ENCODE results near the gene ERVW-1. TPM values are rescaled to one million over a fixed set of nuclear protein-coding genes. Genes with fewer than 3 reads are reported as not detected.
"Not testable (repeated sequence)": the region's sequence is repeated elsewhere in the genome, so short reads cannot be mapped to it uniquely, and the experiment has no call there.

ERVW-1 gene
- total RNA-seq, 1 donor from 2014 or later, result 0.22 TPM

GRCh38 chr7:92475851-92476590 lies 1.7 kb downstream of the ERVW-1 start:
- intact Hi-C loops (cut with DNase I); ATAC-seq; DNase-seq (ENCODE audit: low spot score): not testable (repeated sequence)

- ATAC-seq; intact Hi-C loops (cut with DNase I); DNase-seq (ENCODE audit: low spot score): not testable (repeated sequence)
Measured at GRCh38 chr7:92475261-92475770, 2.4 kb downstream of the ERVW-1 start.

- ATAC-seq; DNase-seq (ENCODE audit: low spot score); intact Hi-C loops (cut with DNase I): not testable (repeated sequence)
Measured at GRCh38 chr7:92473989-92474388, 3.8 kb downstream of the ERVW-1 start.

- DNase-seq (ENCODE audit: low spot score); ATAC-seq; intact Hi-C loops (cut with DNase I): not testable (repeated sequence)
Measured at GRCh38 chr7:92468589-92468988, 9.2 kb downstream of the ERVW-1 start.

- DNase-seq (ENCODE audit: low spot score) (no peak), ATAC-seq (no peak)
- intact Hi-C loops (cut with DNase I), result no loop called here
Measured at GRCh38 chr7:92466682-92467081, 11.1 kb downstream of the ERVW-1 start.

GRCh38 chr7:92464515-92464914 lies 13.2 kb downstream of the ERVW-1 start:
- ATAC-seq (no peak), DNase-seq (ENCODE audit: low spot score) (no peak)
- intact Hi-C loops (cut with DNase I), result no loop called here

GRCh38 chr7:92462560-92462959 lies 15.2 kb downstream of the ERVW-1 start:
- intact Hi-C loops (cut with DNase I), result no loop called here
- DNase-seq (ENCODE audit: low spot score), result no peak
- ATAC-seq, result no peak

GRCh38 chr7:92461027-92462003 lies 16.4 kb downstream of the ERVW-1 start:
- intact Hi-C loops (cut with DNase I), result no loop called here
- DNase-seq (ENCODE audit: low spot score) (no peak), ATAC-seq (no peak)

- intact Hi-C loops (cut with DNase I), result no loop called here
- no peak for ATAC-seq
- DNase-seq (ENCODE audit: low spot score), result no peak
Measured at GRCh38 chr7:92460510-92460909, 17.2 kb downstream of the ERVW-1 start.

- no peak for DNase-seq (ENCODE audit: low spot score)
- ATAC-seq, result no peak
- intact Hi-C loops (cut with DNase I), result no loop called here
Measured at GRCh38 chr7:92460109-92460508, 17.6 kb downstream of the ERVW-1 start.

- DNase-seq (ENCODE audit: low spot score), result no peak
- intact Hi-C loops (cut with DNase I), result no loop called here
- no peak for ATAC-seq
Measured at GRCh38 chr7:92456236-92456635, 21.5 kb downstream of the ERVW-1 start.

- DNase-seq (ENCODE audit: low spot score) (no peak), ATAC-seq (no peak)
- intact Hi-C loops (cut with DNase I), result no loop called here
Measured at GRCh38 chr7:92451645-92452044, 26.1 kb downstream of the ERVW-1 start.

- intact Hi-C loops (cut with DNase I), result no loop called here
- DNase-seq (ENCODE audit: low spot score), result peak; percentile 70
- peak; percentile 22 for ATAC-seq
Measured at GRCh38 chr7:92448205-92448747, 29.5 kb downstream of the ERVW-1 start.

- intact Hi-C loops (cut with DNase I), result no loop called here
- ATAC-seq (peak; percentile 99), DNase-seq (ENCODE audit: low spot score) (peak; percentile 94)
Measured at GRCh38 chr7:92447345-92448204, 30.2 kb downstream of the ERVW-1 start, which contains the start of gene GATAD1. GATAD1 (plus strand) TSS chr7:92447482; CDS start chr7:92447730, 248 bp downstream.

GRCh38 chr7:92446869-92447344 lies 30.8 kb downstream of the ERVW-1 start:
- DNase-seq (ENCODE audit: low spot score) (peak; percentile 58), ATAC-seq (no peak)
- intact Hi-C loops (cut with DNase I), result no loop called here

- DNase-seq (ENCODE audit: low spot score); ATAC-seq; intact Hi-C loops (cut with DNase I): not testable (repeated sequence)
Measured at GRCh38 chr7:92442720-92443119, 35.0 kb downstream of the ERVW-1 start.

- DNase-seq (ENCODE audit: low spot score) (no peak), ATAC-seq (no peak)
- intact Hi-C loops (cut with DNase I), result no loop called here
Measured at GRCh38 chr7:92437956-92438491, 39.7 kb downstream of the ERVW-1 start.

Measured in sciatic nerve (tissue), 2 donors.